GM13976 (cell line): ENCODE data around the gene MYO7B.

Source experiments
- DNase-seq: peaks from one replicate; pipeline ENCODE4 v3.0.0; 2012; ENCODE audit warnings: low spot score
- in situ Hi-C: fragments of 300-500 bp; cut with MboI; formaldehyde crosslinking; loops from one replicate; pipeline ENCODE4 v1.12.0; 2022; ENCODE audit warnings: low sequenced_read_pairs, mixed read lengths, inconsistent platforms; ENCODE audit not compliant: unreplicated experiment
- TF ChIP-seq, protein P1 (sequence below): IDR thresholded peaks from 2 replicates; pipeline ENCODE4 v1.5.1; 2012; ENCODE audit warnings: borderline replicate concordance, mild to moderate bottlenecking; ENCODE audit not compliant: insufficient read depth; ENCODE audit errors: extremely low read depth, missing control alignments, control extremely low read depth

The MYO7B gene

GRCh38 chr2:127644066-127645025 is 108.9 kb downstream of the MYO7B start:
- TF ChIP-seq, protein P1, sequence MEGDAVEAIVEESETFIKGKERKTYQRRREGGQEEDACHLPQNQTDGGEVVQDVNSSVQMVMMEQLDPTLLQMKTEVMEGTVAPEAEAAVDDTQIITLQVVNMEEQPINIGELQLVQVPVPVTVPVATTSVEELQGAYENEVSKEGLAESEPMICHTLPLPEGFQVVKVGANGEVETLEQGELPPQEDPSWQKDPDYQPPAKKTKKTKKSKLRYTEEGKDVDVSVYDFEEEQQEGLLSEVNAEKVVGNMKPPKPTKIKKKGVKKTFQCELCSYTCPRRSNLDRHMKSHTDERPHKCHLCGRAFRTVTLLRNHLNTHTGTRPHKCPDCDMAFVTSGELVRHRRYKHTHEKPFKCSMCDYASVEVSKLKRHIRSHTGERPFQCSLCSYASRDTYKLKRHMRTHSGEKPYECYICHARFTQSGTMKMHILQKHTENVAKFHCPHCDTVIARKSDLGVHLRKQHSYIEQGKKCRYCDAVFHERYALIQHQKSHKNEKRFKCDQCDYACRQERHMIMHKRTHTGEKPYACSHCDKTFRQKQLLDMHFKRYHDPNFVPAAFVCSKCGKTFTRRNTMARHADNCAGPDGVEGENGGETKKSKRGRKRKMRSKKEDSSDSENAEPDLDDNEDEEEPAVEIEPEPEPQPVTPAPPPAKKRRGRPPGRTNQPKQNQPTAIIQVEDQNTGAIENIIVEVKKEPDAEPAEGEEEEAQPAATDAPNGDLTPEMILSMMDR, result no peak
- no peak for DNase-seq
- in situ Hi-C loops, result no loop called here

- TF ChIP-seq, protein P1, result no peak
- no peak for DNase-seq
- in situ Hi-C loops, result no loop called here
Observed at GRCh38 chr2:127645026-127645394, 109.5 kb downstream of the MYO7B start.

GRCh38 chr2:127645395-127646291 is 110.2 kb downstream of the MYO7B start, which contains the start of gene GPR17:
Gene GPR17 (plus strand): TSS chr2:127646153. CDS start chr2:127650736, 4,583 bp downstream.
- in situ Hi-C loops, result no loop called here

GRCh38 chr2:127646487-127647241 is 111.2 kb downstream of the MYO7B start:
- DNase-seq, result no peak
- TF ChIP-seq, protein P1, result no peak
- in situ Hi-C loops, result no loop called here

More at GRCh38 chr2:127645395-127646291, 110.2 kb downstream of the MYO7B start, which contains the start of gene GPR17:
- TF ChIP-seq, protein P1, result no peak
- no peak for DNase-seq

DNA sequence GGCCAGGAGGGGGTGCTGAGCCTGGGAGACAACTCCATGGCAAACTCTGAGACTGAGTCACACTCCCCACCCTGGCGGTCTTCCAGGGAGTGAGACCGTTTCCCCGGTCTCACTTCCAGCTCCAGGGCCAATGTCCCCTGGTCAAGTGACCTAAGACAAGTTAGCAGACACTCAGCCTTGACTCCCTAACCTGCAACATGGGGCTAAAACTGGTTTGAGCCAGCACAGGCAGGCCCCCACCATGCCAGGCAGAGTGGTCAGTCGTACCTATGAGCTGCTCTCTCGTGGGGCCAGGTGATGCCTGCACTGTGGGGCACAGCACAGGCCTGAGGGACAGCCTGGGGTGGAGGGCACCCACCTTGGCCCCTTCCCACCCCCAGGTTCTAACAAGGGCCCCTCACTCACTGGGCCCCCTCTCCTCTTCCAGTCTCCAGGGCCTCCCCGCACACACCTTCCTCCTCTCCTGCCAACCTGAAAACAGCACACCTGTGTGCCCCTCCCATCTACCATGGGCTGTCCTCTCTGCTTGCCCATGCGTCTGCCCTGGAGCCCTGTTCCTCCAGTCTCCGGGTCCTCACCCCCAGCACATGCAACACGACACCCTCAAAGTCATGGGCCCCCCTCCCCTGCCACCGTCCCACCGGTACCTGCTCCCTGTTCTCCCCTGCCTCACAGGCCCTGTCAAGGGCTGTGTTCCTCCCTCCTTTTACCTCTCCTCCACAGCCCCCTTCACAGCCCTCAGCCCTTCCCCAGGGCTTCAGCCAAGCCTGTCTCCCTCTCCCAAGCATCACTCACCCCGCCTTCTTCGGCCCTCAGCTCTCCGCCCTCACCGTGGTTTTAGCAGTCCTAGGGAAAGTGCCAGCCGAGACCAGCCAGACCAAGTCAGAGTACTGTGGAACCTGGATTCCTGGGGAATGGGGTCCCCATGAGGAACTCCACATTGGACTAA is 112.0 kb downstream of the MYO7B start:
- in situ Hi-C loops, result no loop called here
- DNase-seq, result no peak
- TF ChIP-seq, protein P1, result no peak
